Keratinocyte (primary cell): ENCODE results near the gene CAPN2. TPM values are rescaled to one million over a fixed set of nuclear protein-coding genes. Genes with fewer than 3 reads are reported as not detected.

ENCODE experiments used
- DNase-seq: peaks from one replicate; pipeline ENCODE4 v3.0.0-alpha.2; 2011; ENCODE audit warnings: low read depth, missing footprints, low spot score
- FAIRE-seq: peaks from 2 replicates; lab custom pipeline; 2011; peaks lifted over from hg19 to GRCh38; lab: Jason Lieb, UNC
- H2AFZ ChIP-seq: 2 replicates; pipeline ENCODE4 v1.6.0; 2012; ENCODE audit warnings: low read length, control low read depth, inconsistent platforms; ENCODE audit not compliant: control insufficient read depth
- H3K27ac ChIP-seq: 2 replicates; pipeline ENCODE4 v1.5.1; 2011; ENCODE audit warnings: low read length; ENCODE audit not compliant: control insufficient read depth, insufficient read depth
- H3K27me3 ChIP-seq: 3 replicates; pipeline ENCODE4 v1.6.0; 2011; ENCODE audit warnings: low read length; ENCODE audit not compliant: control insufficient read depth, insufficient read depth; ENCODE audit errors: extremely low read depth
- H3K36me3 ChIP-seq, 2 experiments: 2 replicates in 1 of 2; 3 replicates in 1 of 2; pipeline ENCODE4 v1.5.1; 2011; ENCODE audit warnings: low read length in 2 of 2, mild to moderate bottlenecking in 1 of 2; ENCODE audit not compliant: control insufficient read depth in 2 of 2, insufficient read depth in 2 of 2; ENCODE audit errors: extremely low read depth in 1 of 2
- H3K4me1 ChIP-seq: 3 replicates; pipeline ENCODE4 v1.5.1; 2011; ENCODE audit warnings: low read length; ENCODE audit not compliant: control insufficient read depth, insufficient read depth; ENCODE audit errors: extremely low read depth
- H3K4me2 ChIP-seq: 3 replicates; pipeline ENCODE4 v1.6.0; 2011; ENCODE audit warnings: low read depth, low read length; ENCODE audit not compliant: control insufficient read depth, insufficient read depth; ENCODE audit errors: extremely low read depth
- H3K4me3 ChIP-seq, 3 experiments: fragments of 200-600 bp in 1 of 3; sonication (generic) in 1 of 3; 2 replicates in 2 of 3; 3 replicates in 1 of 3; pipeline ENCODE4 v1.5.1; 2011 to 2016; ENCODE audit warnings: low read length in 3 of 3, mild to moderate bottlenecking in 3 of 3, control low read depth in 2 of 3, inconsistent platforms in 1 of 3, low read depth in 1 of 3, mixed read lengths in 1 of 3, mixed run types in 1 of 3, moderate library complexity in 1 of 3; ENCODE audit not compliant: control insufficient read depth in 2 of 3, insufficient read depth in 2 of 3; ENCODE audit errors: extremely low read depth in 1 of 3
- H3K79me2 ChIP-seq: 2 replicates; pipeline ENCODE4 v1.6.0; 2012; ENCODE audit warnings: low read length; ENCODE audit not compliant: control insufficient read depth, insufficient read depth
- H3K9ac ChIP-seq: 3 replicates; pipeline ENCODE4 v1.6.0; 2011; ENCODE audit warnings: low read length; ENCODE audit not compliant: control insufficient read depth, insufficient read depth; ENCODE audit errors: extremely low read depth
- H3K9me1 ChIP-seq: 3 replicates; pipeline ENCODE4 v1.6.0; 2011; ENCODE audit warnings: low read length; ENCODE audit not compliant: control insufficient read depth, insufficient read depth; ENCODE audit errors: extremely low read depth
- H3K9me3 ChIP-seq: 2 replicates; pipeline ENCODE4 v1.5.1; 2012; ENCODE audit warnings: low read depth, low read length; ENCODE audit not compliant: control insufficient read depth
- H4K20me1 ChIP-seq: 3 replicates; pipeline ENCODE4 v1.6.0; 2011; ENCODE audit warnings: low read length; ENCODE audit not compliant: control insufficient read depth, insufficient read depth; ENCODE audit errors: extremely low read depth
- EZH2 ChIP-seq: IDR thresholded peaks from one replicate; pipeline ENCODE4 v1.6.1; 2012; ENCODE audit warnings: inconsistent platforms, mild to moderate bottlenecking, low read length, moderate library complexity
- dilution Hi-C: fragments of 300-500 bp; cut with MboI; formaldehyde crosslinking; loops from one replicate; pipeline ENCODE4 v1.7.0; 2020; ENCODE audit warnings: low sequenced_read_pairs; ENCODE audit not compliant: extremely low pct_ligation_motif_present
- polyA plus RNA-seq, 5 experiments: library from polyadenylated mRNA; depleted of rRNA in 3 of 5; stranded (reverse) in 3 of 5; stranded (forward) in 1 of 5; unstranded in 1 of 5; fragments of >200 nt; gene quantifications; 1 replicate in 1 of 5; 2 replicates in 3 of 5; 3 replicates in 1 of 5; pipeline versions ENCODE4 v1.2.1 to v1.2.3, GENCODE V29; 2011 to 2012; ENCODE audit warnings: missing spikeins in 2 of 5, low read depth in 1 of 5, low replicate concordance in 1 of 5
- TF ChIP-seq, protein P1 (sequence below), 3 experiments: IDR thresholded peaks in 1 of 3; conservative IDR thresholded peaks in 1 of 3; optimal IDR thresholded peaks in 1 of 3; 2 replicates in 2 of 3; 3 replicates in 1 of 3; pipeline versions ENCODE3 to v1.5.1; 2011; ENCODE audit warnings: low read length in 3 of 3, mild to moderate bottlenecking in 3 of 3, moderate library complexity in 2 of 3, control low read depth in 1 of 3, inconsistent platforms in 1 of 3; ENCODE audit not compliant: insufficient read depth in 2 of 3; ENCODE audit errors: extremely low read depth in 1 of 3

CAPN2 gene
- polyA plus RNA-seq, 1 donor (not counting 4 experiments of a cell fraction or from before 2014, with no cell fraction given), result 366 TPM

- H3K4me1 ChIP-seq, result peaks cover 56% of the 10 kb centered on the region
- FAIRE-seq (no peak), DNase-seq (no peak)
Measured at GRCh38 chr1:223710179-223711133, 1.9 kb upstream of the CAPN2 start.

GRCh38 chr1:223711173-223711572 lies 1.2 kb upstream of the CAPN2 start:
- H3K9me3 ChIP-seq, result no peaks in the 10 kb centered on the region
- no peaks in the 10 kb centered on the region for H3K9me1 ChIP-seq
- dilution Hi-C loops, result no loop called here
- FAIRE-seq, result no peak
- no peak overlapping the region for H3K27ac ChIP-seq
- H3K4me3 ChIP-seq, result no peak overlapping the region
- peaks cover 3 to 18% of the 10 kb centered on the region in 2 experiments for H3K36me3 ChIP-seq
- TF ChIP-seq, protein P1, sequence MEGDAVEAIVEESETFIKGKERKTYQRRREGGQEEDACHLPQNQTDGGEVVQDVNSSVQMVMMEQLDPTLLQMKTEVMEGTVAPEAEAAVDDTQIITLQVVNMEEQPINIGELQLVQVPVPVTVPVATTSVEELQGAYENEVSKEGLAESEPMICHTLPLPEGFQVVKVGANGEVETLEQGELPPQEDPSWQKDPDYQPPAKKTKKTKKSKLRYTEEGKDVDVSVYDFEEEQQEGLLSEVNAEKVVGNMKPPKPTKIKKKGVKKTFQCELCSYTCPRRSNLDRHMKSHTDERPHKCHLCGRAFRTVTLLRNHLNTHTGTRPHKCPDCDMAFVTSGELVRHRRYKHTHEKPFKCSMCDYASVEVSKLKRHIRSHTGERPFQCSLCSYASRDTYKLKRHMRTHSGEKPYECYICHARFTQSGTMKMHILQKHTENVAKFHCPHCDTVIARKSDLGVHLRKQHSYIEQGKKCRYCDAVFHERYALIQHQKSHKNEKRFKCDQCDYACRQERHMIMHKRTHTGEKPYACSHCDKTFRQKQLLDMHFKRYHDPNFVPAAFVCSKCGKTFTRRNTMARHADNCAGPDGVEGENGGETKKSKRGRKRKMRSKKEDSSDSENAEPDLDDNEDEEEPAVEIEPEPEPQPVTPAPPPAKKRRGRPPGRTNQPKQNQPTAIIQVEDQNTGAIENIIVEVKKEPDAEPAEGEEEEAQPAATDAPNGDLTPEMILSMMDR (optimal IDR thresholded peaks at IDR 0.05 in 1 of 3, IDR thresholded peaks at IDR 0.05 in 1 of 3, conservative IDR thresholded peaks at IDR 0.05 in 1 of 3; ENCODE audit: extremely low read depth in 1 of 3, insufficient read depth in 2 of 3, low read length in 3 of 3), result no peak
- TF ChIP-seq EZH2, result no peak
- H4K20me1 ChIP-seq, result peaks cover 8% of the 10 kb centered on the region
- peaks cover 56% of the 10 kb centered on the region for H3K4me1 ChIP-seq
- no peak for DNase-seq
- no peaks in the 10 kb centered on the region for H3K27me3 ChIP-seq
- H3K4me2 ChIP-seq, result no peak overlapping the region
- H2AFZ ChIP-seq, result no peak overlapping the region
- H3K9ac ChIP-seq, result no peak overlapping the region
- peaks cover 38% of the 10 kb centered on the region for H3K79me2 ChIP-seq

More at GRCh38 chr1:223710179-223711133, 1.9 kb upstream of the CAPN2 start:
- no peak overlapping the region for H3K9ac ChIP-seq
- H2AFZ ChIP-seq, result no peak overlapping the region
- no peaks in the 10 kb centered on the region for H3K9me1 ChIP-seq
- H3K4me2 ChIP-seq, result no peak overlapping the region
- H4K20me1 ChIP-seq, result peaks cover 5% of the 10 kb centered on the region
- TF ChIP-seq EZH2, result no peak
- TF ChIP-seq, protein P1 (optimal IDR thresholded peaks at IDR 0.05 in 1 of 3, IDR thresholded peaks at IDR 0.05 in 1 of 3, conservative IDR thresholded peaks at IDR 0.05 in 1 of 3; ENCODE audit: extremely low read depth in 1 of 3, insufficient read depth in 2 of 3, low read length in 3 of 3), result no peak
- no peaks in the 10 kb centered on the region for H3K9me3 ChIP-seq
- no peak overlapping the region for H3K4me3 ChIP-seq
- dilution Hi-C loops, result no loop called here
- H3K27me3 ChIP-seq, result no peaks in the 10 kb centered on the region
- H3K79me2 ChIP-seq, result peaks cover 31% of the 10 kb centered on the region
- peaks cover under 1 to 10% of the 10 kb centered on the region in 2 experiments for H3K36me3 ChIP-seq
- no peak overlapping the region for H3K27ac ChIP-seq
